Effector CD8-positive, alpha-beta T cell (primary cell): Measurements from ENCODE around the gene HBE1.
"Not testable (repeated sequence)": the region's sequence is repeated elsewhere in the genome, so short reads cannot be mapped to it uniquely, and the experiment has no call there.

Experiments used
- DNase-seq: peaks from one replicate; lab custom pipeline; 2025; lab: John Stamatoyannopoulos, UW

Gene HBE1

DNA sequence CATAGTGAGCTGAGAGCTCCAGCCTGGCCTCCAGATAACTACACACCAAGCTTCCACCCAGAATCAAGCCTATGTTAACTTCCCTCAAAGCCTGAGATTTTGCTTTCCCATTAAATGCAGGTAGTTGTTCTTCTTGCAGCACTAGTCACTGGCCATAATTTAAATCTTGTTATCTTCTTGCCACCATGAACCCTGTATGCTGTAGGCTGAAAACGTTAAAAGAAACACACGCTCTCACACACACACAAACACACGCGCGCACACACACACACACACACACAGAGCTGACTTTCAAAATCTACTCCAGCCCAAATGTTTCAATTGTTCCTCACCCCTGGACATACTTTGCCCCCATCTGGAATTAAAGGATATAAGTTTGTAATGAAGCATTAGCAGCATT lies 16.3 kb downstream of the HBE1 start:
- not testable (repeated sequence) for DNase-seq

DNA sequence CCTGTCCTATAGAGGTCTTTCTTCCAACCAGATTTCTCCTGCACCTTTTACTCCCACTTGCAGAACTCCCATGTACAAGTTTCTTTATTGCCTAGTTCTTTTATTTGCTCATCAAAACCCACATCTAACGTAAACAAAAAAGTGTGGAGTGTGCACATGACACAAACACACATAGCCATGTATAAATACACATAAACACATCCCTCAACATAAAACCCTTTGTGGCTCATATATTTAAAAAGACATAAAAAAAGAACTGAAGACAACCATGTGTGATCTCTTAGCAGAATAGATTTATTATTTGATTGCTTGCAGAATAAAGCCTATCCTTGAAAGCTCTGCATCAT lies 16.9 kb downstream of the HBE1 start:
- no peak for DNase-seq

DNA sequence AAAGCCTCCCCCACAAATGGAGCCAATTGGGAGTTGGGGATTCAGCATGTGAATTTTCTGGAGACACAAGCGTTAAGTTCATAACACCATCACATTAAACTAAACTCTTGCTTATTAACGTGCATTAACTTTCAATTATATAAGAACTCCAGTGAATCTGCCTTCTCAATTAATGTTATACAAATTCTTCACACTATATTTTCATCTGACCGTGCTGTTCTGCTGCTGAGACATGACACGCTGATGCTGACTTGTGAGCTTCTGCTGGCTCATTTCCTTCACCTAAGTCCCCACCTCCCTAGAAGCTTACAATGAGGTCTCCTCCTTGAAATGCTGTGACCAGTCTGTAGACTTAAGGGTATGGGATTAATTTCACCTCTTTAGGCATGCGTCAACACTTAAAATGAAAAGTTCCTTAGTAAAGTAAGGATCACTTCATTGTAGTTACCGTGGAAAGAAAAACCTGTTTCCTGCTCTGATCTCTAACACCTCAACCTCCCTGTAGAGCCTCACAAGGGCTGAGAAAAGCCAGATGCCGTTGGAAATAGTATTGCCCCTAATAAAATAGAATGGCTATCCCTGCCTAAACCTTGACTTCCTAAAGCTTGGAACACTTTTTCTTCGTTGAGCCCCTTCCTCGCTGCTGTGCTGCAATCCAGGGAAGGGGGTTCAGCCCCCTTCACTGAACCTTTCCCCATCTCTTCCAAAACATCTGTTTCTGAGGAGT lies 17.4 kb downstream of the HBE1 start:
- DNase-seq: no peak

DNA sequence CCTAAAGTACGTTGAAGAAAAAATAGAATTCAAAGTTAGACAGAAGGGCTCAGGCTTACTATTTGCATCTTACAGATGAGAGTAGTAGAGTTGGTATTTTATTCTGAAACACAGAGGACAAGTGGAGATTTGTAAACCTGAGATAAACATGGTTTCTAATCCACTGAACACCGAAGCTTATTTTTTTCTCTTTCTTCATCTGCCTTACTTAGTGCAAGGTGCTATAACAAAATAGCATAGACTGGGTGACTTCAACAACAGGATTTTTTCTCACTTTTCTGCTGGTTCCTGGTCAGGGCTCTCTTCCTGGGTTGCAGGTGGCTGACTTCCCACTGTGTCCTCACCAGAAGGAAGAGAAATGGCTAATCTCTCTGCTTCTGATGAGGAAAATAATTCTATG lies 18.0 kb downstream of the HBE1 start:
- no peak for DNase-seq

DNA sequence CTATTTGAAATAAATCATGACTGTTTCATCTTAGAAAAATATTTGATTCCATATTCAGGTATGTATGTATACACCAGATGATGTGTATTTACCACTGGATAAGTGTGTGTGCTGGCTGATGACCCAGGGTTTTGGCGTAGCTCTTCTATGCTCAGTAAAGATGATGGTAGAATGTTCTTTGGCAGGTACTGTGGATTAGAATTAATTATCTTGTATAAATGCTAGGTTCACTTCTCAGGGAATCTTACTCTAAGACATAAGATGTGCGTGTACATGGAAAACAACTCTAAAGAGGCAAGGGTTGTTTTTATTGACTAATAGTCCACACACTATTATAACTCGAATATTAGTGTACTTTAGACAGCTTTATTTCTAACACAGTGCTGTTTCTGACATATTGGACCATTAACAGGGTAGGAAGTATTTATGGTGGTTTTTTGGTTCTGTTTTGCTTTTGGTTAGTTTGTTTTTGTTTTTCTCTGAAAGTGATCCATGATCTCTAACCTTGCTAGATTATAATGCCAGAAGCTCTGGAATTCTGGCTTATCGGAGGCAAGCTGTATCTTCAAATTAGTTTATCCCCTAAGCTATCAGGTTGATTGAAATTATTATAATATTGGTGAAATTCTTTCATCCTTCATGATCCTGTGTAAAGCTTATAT lies 19.1 kb downstream of the HBE1 start:
- no peak for DNase-seq

DNA sequence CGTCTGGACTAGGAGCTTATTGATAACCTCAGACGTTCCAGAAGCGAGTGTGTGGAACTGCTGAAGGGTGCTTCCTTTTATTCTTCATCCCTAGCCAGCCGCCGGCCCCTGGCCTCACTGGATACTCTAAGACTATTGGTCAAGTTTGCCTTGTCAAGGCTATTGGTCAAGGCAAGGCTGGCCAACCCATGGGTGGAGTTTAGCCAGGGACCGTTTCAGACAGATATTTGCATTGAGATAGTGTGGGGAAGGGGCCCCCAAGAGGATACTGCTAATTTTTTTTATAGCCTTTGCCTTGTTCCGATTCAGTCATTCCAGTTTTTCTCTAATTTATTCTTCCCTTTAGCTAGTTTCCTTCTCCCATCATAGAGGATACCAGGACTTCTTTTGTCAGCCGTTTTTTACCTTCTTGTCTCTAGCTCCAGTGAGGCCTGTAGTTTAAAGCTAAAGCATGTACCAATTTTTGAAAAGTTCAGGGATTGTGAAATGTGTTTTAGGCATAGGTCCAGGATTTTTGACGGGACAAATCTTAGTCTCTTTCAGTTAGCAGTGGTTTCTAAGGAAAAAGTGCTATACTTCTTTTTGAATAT lies 19.8 kb downstream of the HBE1 start, which contains the start of gene HBG1:
Gene HBG1 (minus strand): TSS at position 51 of the 590 bp plus-strand sequence. CDS start 53 bp downstream, outside the sequence.
- DNase-seq: not testable (repeated sequence)

DNA sequence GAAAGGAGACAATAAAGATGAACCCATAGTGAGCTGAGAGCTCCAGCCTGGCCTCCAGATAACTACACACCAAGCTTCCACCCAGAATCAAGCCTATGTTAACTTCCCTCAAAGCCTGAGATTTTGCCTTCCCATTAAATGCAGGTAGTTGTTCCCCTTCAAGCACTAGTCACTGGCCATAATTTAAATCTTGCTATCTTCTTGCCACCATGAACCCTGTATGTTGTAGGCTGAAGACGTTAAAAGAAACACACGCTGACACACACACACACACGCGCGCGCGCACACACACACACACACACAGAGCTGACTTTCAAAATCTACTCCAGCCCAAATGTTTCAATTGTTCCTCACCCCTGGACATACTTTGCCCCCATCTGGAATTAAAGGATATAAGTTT lies 21.2 kb downstream of the HBE1 start:
- DNase-seq: not testable (repeated sequence)

DNA sequence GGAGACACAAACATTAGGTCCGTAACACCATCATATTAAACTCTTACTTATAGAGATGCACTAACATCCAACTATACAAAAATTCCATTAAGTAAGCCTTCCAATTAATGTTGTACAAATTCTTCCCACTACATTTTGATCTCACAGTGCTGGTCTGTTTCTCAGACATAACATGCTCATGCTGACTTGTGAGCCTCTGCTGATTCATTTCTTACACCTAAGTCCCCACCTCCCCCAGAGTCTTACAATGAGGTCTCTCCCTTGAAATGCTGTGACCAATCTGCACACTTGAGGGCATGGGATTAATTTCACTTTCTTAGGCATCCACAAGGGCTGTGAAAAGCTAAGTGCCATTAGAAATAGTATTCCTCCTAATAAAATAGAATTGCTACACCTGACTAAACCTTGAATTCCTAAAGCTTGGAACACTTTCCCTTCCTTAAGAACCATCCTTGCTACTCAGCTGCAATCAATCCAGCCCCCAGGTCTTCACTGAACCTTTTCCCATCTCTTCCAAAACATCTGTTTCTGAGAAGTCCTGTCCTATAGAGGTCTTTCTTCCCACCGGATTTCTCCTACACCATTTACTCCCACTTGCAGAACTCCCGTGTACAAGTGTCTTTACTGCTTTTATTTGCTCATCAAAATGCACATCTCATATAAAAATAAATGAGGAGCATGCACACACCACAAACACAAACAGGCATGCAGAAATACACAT lies 22.1 kb downstream of the HBE1 start:
- no peak for DNase-seq

DNA sequence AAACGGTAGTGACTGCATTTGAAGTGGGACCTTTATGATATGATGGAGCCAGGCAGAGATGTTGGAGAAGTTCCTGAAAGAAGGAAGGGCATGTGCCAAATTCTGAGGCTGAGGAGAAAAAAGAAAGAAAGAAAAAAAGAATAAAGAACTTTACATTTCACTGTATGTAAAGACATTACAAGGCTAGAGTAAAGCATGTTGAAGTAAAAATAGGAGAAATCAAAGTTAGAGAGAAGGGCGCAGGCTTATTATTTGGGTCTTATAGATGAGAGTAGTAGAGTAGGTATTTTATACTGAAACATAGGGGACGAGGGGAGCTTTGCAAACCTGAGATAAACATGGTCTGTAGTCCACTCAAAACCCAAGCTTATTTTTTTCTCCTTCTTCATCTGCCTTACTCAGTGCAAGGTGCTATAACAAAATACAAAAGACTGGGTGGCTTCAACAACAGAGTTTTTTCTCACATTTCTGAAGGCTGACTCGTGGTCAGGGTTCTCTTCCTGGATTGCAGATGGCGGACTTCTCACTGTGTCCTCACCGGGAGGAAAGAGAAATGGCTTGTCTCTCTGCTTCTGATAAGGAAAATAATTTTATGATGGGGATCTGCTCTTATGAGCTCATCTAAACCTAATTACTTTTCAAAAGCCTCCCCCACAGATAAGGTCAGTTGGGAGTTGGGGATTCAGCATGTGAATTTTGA lies 22.8 kb downstream of the HBE1 start:
- DNase-seq: no peak

DNA sequence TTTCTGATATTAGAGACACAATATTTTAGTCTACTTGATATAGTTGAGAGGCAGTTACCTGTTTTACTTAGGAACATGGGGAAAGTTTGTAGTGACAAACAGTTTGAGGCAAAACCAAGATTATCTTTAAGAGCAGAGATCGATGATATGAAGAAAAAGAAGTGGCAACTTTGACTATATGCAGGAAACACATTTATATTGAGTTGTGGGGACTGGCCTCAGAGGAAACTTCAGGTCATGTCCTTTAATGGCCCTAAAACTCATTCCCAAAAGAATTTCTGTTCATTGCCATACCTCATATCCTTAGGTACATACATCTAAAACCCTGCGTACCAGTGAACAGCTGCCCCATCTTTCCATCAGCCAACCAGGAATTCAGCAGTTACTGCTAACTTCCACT lies 24.6 kb downstream of the HBE1 start:
- no peak for DNase-seq

DNA sequence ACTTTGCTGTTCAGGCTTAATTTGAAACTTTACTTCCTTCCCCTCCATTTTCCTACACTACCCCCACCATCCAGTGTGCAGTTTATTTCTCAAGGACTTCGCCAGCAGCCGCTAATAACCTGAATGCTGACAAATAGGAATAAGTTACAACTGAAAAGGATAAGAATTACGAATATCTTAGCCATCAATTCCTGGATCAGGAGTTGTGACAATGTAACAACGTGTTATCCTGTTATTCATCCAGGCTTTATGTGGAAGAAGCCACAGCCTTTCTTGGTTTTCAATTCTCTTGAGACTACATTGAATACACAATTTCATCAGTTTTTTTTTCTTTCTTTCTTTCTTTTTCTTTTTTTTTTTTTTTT lies 25.9 kb downstream of the HBE1 start:
- DNase-seq: no peak

DNA sequence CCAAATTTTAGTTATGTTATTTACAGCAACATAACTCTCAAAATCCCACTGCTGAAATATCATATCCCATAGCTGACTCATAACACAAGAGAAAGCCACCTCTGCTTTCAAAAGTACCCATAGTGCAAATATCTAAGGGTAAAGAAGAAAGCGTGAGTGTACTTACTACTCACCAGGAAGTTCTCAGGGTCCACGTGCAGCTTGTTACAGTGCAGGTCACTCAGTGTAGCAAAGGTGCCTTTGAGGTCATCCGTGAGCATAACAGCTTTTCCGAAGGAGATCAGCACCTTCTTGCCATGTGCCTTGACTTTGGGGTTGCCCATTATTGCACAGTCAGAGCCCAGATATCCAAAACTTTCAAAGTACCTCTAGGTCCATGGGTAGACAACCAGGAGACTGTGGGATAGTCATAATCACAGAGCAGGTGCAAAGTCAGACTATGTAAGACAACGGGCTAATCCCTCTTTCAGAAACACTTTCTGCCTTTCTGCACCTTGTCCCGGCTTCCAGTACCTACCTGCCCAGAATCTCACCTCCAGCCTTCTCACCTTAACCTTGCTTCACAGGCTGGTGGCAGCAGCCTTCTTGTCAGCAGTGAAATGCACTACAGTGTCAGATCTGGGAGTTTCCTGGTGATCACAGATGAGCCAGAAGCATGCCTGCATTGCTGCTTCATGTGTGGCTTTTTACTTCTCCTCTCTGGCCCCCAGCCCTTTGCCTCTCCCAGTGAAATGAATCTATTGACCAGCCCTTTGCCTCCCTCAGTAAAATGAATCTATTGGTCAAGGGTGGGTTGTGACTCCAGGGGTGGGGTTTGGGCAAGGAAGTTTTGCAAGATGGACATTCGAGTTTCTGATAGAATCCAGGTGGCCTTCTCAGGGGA lies 26.6 kb downstream of the HBE1 start:
- DNase-seq: no peak

DNA sequence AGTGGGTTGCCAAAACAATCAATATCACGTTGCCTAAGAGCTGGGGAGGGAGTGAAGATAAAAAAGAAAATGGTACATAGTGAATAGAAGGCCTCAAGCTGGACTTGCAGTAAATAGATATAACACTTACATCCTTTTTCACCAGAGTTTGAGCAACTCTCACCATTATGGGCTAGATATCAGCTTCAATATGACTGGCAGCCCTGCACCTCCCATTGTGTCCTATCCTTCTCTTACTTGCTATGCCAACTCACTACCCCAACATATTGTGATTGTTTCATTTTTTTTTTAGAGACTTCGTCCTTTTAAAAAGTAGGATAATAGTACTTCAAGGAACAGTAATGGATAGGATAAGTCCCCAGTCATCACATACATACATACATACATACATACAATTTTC lies 27.5 kb downstream of the HBE1 start:
- DNase-seq: no peak

DNA sequence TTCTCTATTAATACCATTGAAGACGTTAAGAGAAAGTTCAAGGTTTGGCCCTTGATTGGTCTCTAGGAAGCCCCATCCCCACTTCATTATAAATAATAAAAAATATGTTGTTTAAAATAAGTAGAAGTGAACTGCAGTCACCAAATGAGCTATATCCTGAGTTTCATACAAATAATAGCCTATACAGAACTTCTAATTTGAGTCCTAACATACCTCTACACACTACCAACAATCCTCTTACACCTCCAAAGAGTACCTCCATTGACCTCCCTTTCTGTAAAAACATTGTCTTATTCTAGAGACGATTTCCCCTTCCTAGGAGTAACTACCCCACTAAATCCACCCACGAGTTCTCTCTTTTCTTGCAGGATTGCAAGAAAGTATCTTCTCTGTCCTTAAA lies 28.3 kb downstream of the HBE1 start:
- no peak for DNase-seq

DNA sequence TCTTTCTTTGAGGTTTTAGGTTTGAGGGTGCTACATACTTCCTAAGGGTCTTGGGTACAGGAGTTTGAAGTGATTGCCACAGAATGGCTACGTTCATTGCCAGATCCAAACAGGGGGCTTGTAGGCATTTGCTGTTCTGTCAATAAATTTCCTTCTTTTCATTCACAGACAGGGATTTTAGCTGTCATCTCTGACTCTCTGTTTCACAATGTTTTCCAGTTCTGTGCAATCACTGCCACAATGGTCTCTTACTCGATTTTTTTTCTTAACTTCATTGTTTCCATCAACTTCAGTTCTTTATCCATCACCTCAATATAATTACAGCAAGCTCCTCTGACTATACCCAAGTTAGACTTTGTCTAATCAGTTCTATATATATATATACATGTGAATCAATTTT lies 29.3 kb downstream of the HBE1 start:
- DNase-seq: no peak

DNA sequence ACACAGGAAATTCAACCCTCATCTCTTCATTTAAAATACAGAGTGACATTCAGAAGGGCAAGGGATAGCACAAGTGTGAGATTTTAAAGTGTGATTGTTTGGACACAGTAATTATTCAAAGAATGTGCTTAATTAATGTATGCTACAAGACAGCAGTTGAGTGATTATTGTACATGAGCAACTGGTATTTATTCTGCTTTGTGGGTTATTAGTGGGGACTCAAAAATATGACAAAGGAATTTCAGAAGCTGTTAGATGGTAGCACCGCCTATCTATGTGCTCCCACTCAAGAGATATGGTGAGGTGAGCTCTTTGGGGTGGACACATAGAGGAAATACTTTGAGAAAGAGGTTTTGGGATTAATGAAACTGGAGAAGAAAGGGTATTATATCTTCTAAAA lies 29.7 kb downstream of the HBE1 start:
- DNase-seq: no peak

DNA sequence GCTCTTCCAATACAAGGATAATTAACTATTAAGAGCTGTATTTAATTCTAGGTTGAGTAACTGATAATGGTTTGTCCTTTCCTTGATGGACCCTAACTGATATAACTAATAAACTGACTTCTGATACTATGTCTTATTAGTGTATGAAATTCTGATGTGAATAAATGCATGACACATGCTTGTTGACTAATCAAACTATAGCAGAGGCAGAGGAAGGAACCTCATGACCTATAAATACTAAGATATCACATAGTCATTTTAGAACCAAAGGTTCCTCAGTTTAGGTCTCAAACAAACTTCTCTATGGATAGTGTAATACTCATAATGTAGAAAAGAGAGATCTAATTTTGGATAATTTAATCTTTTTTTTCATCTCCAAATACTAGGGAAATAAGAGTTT lies 30.7 kb downstream of the HBE1 start:
- DNase-seq: no peak

DNA sequence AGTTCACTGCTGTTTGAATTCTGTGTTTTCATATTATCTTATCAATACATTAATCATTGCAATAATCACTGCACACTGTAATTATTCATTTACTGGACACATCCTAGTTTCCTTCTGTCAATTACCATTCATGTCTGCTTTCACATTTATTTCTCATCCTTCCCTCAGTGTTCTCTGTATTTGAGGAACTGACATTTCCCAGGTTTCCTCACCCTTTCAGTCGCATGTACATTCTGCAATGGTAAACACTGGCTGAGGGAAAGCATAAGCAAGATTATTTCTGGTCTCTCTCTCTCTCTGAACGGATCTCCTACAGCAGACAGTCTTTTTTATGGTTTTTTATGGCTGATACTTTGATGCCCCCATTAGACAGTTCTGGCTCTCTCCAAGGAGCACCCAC lies 31.3 kb downstream of the HBE1 start:
- no peak for DNase-seq

DNA sequence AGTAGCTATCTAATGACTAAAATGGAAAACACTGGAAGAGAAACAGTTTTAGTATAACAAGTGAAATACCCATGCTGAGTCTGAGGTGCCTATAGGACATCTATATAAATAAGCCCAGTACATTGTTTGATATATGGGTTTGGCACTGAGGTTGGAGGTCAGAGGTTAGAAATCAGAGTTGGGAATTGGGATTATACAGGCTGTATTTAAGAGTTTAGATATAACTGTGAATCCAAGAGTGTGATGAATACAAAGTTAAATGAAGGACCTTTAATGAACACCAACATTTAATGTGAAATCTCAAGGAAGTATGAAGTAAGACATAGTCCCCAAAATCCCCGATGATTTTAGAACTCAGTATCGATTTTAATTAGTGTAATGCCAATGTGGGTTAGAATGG lies 32.3 kb downstream of the HBE1 start:
- DNase-seq: no peak

DNA sequence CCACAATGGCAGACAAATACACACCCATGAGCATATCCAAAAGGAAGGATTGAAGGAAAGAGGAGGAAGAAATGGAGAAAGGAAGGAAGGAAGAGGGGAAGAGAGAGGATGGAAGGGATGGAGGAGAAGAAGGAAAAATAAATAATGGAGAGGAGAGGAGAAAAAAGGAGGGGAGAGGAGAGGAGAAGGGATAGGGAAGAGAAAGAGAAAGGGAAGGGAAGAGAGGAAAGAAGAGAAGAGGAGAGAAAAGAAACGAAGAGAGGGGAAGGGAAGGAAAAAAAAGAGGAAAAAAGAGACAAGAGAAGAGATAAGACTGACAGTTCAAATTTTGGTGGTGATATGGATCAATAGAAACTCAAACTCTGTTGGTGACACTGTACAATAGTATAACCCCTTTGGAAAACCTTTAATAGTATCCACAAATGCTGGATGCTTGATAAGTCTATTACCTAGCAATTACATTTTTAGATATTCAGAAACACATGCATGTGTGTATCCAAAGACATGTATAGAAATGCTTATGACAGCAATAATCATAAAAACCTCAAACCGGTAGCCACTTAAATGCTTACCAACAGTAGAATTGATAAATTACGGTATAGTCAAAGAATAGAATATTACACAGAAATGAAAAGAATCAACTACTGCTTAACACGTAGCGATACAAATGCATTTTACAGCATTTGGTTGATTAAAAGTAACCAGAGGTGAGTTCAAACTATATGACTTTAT lies 34.2 kb downstream of the HBE1 start:
- no peak for DNase-seq
